HEK293T (cell line): ENCODE measurements around the gene TMEM134.

Source experiments
- CTCF ChIA-PET: fragments of 350-600 bp; formaldehyde crosslinking; extraction: SDS; loops from one replicate; lab custom pipeline; 2021; ENCODE audit warnings: antibody characterized with exemption, inconsistent platforms; lab: Yijun Ruan, JAX
- POLR2A ChIA-PET: fragments of 350-600 bp; formaldehyde crosslinking; extraction: SDS; loops from one replicate; lab custom pipeline; 2020; ENCODE audit warnings: antibody characterized with exemption, inconsistent platforms; lab: Yijun Ruan, JAX
- DNase-seq: peaks from one replicate; pipeline ENCODE4 v3.0.0; 2012; ENCODE audit warnings: mixed read lengths; ENCODE audit errors: extremely low spot score
- ARNT ChIP-seq: fragments of 450-650 bp; IDR thresholded peaks from 2 replicates; pipeline ENCODE4 v1.6.1; 2017; ENCODE audit warnings: mild to moderate bottlenecking
- BHLHE40 ChIP-seq: fragments of 450-650 bp; IDR thresholded peaks from 2 replicates; pipeline ENCODE4 v1.6.1; 2016; ENCODE audit warnings: mild to moderate bottlenecking, moderate library complexity, borderline replicate concordance
- CTBP1 ChIP-seq: fragments of 450-650 bp; IDR thresholded peaks from 2 replicates; pipeline ENCODE4 v1.6.1; 2016; ENCODE audit warnings: borderline replicate concordance
- ELF4 ChIP-seq: fragments of 450-650 bp; IDR thresholded peaks from 2 replicates; pipeline ENCODE4 v1.6.1; 2017; ENCODE audit warnings: antibody characterized with exemption
- FOXA1 ChIP-seq: fragments of 450-650 bp; IDR thresholded peaks from 2 replicates; pipeline ENCODE4 v1.6.1; 2016; ENCODE audit warnings: mild to moderate bottlenecking
- FOXK2 ChIP-seq: fragments of 450-650 bp; IDR thresholded peaks from 2 replicates; pipeline ENCODE4 v1.6.1; 2016; ENCODE audit warnings: mild to moderate bottlenecking
- FOXM1 ChIP-seq: fragments of 450-650 bp; IDR thresholded peaks from 2 replicates; pipeline ENCODE4 v1.6.1; 2017; ENCODE audit warnings: mild to moderate bottlenecking, borderline replicate concordance
- HDGF ChIP-seq: fragments of 450-650 bp; IDR thresholded peaks from 2 replicates; pipeline ENCODE4 v1.6.1; 2017; ENCODE audit warnings: antibody characterized with exemption, borderline replicate concordance
- L3MBTL2 ChIP-seq: fragments of 450-650 bp; conservative IDR thresholded peaks from 2 replicates; pipeline ENCODE4 v1.6.1; 2016; ENCODE audit warnings: mild to moderate bottlenecking
- LEF1 ChIP-seq: fragments of 450-650 bp; IDR thresholded peaks from 2 replicates; pipeline ENCODE4 v1.6.1; 2017; ENCODE audit warnings: mild to moderate bottlenecking, borderline replicate concordance
- NFRKB ChIP-seq: fragments of 450-650 bp; IDR thresholded peaks from 2 replicates; pipeline ENCODE4 v1.6.1; 2016; ENCODE audit warnings: mild to moderate bottlenecking, moderate library complexity
- PKNOX1 ChIP-seq: fragments of 450-650 bp; IDR thresholded peaks from 2 replicates; pipeline ENCODE4 v1.6.1; 2016
- SP1 ChIP-seq: fragments of 450-650 bp; IDR thresholded peaks from 2 replicates; pipeline ENCODE4 v1.6.1; 2017
- SUZ12 ChIP-seq: fragments of 450-650 bp; IDR thresholded peaks from 2 replicates; pipeline ENCODE4 v1.6.1; 2016; ENCODE audit warnings: mild to moderate bottlenecking
- TARDBP ChIP-seq: fragments of 450-650 bp; IDR thresholded peaks from 2 replicates; pipeline ENCODE4 v1.6.1; 2016
- ZNF384 ChIP-seq: fragments of 450-650 bp; IDR thresholded peaks from 2 replicates; pipeline ENCODE4 v1.6.1; 2016

TMEM134 gene

GRCh38 chr11:67463186-67463585, 5.9 kb downstream of the TMEM134 start:
- ChIA-PET CTCF (no interaction called here), POLR2A (interaction anchor here (0.6 to 1.5 kb wide), 3 partner anchors 13 to 62 kb away, joined by 3 to 4 read pairs (median 3); no protein-coding TSS in a partner anchor)
- TF ChIP-seq ZNF384 (no peak), L3MBTL2 (no peak), LEF1 (no peak), FOXA1 (no peak), CTBP1 (no peak), HDGF (no peak), SP1 (no peak), ARNT (no peak)
- DNase-seq: no peak

DNA sequence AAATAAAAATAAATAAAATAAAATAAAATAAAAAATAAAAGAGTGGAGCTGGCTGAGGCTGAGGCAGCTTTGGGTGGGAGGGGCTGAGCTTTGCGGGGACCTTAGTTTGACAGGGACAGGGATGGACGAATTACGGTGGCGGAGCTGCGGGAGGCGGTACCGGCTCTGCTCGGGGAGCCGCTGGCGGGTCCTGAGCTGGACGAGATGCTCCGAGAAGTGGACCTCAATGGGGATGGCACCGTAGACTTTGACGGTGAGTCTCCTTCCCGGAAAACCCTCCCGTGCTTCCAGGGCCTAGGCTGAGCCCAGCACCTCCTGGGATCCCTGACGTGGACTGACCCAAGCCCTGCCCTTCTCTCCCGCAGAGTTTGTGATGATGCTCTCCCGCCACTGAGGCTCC, 10.8 kb downstream of the TMEM134 start:
- ChIA-PET POLR2A (no interaction called here), CTCF (no interaction called here)
- no peak for DNase-seq
- TF ChIP-seq ZNF384: no peak
- TF ChIP-seq FOXM1: no peak
- TF ChIP-seq SUZ12: no peak

GRCh38 chr11:67457453-67457852, 11.6 kb downstream of the TMEM134 start:
- POLR2A ChIA-PET: no interaction called here
- TF ChIP-seq FOXM1 (no peak), L3MBTL2 (no peak), PKNOX1 (no peak), ZNF384 (no peak), LEF1 (no peak), HDGF (no peak), ELF4 (no peak), CTBP1 (no peak), NFRKB (no peak), TARDBP (no peak), FOXK2 (no peak)
- CTCF ChIA-PET: no interaction called here
- no peak for DNase-seq

GRCh38 chr11:67456068-67456705, 12.9 kb downstream of the TMEM134 start:
- no peak for TF ChIP-seq HDGF
- no peak for TF ChIP-seq ARNT
- no peak for TF ChIP-seq NFRKB
- no peak for TF ChIP-seq CTBP1
- POLR2A ChIA-PET: interaction anchor here (0.5 to 1.3 kb wide), 3 partner anchors 11 to 36 kb away, joined by 3 to 4 read pairs (median 4); partner anchors contain the start of gene AIP
- no peak for DNase-seq
- CTCF ChIA-PET: no interaction called here

DNA sequence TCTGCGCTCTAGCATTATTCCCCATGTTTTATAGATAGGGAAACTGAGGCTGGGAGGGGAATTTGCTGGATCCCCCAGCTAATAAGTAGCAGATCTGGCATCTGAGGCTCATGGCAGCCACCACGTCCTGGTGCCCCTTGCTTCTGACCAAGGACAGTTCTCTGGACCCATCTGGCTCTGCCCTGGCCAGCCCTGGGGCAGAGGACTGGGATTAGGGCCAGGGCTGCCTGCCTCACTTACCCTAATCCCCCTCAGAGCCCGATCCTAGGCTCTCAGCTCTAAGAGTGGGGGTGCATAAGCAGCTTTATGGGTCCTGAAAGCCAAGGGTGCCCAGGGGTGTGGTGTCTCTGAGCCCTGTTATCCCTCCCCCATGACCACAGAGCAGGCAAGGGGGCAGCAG, 14.0 kb downstream of the TMEM134 start, which contains the start of gene CABP4:
TSS of gene CABP4 (plus strand) at position 301 of the 400 bp plus-strand sequence. CDS start at position 371, 70 bp downstream.
- DNase-seq: no peak
- CTCF ChIA-PET: no interaction called here
- TF ChIP-seq ELF4 (no peak), TARDBP (no peak), FOXK2 (no peak), ARNT (no peak), FOXA1 (no peak), PKNOX1 (no peak), ZNF384 (no peak), L3MBTL2 (no peak), BHLHE40 (no peak), NFRKB (no peak), SP1 (no peak), FOXM1 (no peak), LEF1 (no peak), SUZ12 (no peak), CTBP1 (no peak), HDGF (no peak)
- POLR2A ChIA-PET: interaction anchor here (2.0 kb wide), 1 partner anchor 13 kb away, joined by 5 read pairs; no protein-coding TSS in a partner anchor

DNA sequence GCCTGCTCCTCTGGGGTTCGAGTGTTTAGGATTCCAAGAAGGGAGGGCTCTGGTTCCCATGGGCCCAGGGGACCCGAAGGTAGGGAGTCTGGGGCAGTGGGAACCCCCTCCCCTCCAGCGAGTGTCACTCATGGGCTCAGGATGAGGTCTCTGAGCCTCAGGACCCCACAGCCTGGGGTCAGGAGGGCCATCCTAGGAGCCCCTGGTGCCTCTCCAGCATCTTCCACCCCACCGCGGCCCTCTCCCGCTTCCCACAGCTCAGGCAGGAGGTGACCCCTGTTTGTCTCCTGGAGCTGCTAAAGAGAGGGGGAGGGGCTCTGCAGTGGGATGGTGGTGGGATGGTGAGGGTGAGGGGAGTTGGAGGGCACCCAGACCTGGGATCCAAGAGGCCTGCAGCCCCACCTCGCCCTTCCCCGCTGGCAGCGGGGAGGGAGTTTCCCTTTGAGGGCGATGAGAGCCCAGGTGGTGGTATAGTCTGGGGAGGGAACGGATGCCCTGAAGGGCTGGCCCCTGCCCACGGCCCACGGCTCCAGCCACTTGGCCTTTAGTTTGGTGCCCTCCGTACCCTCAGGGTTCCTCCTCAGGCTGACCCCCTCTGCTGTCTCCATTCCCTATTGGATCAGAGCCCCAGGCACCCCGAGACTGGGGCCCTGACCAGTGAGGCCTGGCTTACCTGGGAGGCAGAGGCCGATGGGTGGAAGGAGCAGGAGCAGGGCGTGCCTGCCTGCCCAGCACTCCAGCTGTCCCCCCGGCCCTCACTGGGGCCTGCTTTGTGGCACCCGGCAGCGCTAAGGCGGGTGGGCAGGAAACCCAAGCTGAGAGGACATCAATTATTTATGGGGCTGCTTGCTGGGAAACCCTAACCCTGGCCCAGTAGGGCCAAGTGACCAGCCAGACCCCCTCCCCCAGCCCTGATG, 15.0 kb downstream of the TMEM134 start:
- TF ChIP-seq PKNOX1 (no peak), ELF4 (no peak), FOXM1 (no peak), CTBP1 (no peak), SUZ12 (no peak), L3MBTL2 (no peak), NFRKB (no peak)
- POLR2A ChIA-PET: interaction anchor here (2.0 kb wide), 1 partner anchor 14 kb away, joined by 5 read pairs; no protein-coding TSS in a partner anchor
- CTCF ChIA-PET: no interaction called here
- no peak for DNase-seq
